Measurements from ENCODE around the gene PAF1.
"Not testable (repeated sequence)": the region's sequence is repeated elsewhere in the genome, so short reads cannot be mapped to it uniquely, and the experiment has no call there.

PAF1 gene

GRCh38 chr19:39388657-39389056 lies 2.2 kb downstream of the PAF1 start:
- TF ChIP-seq ZNF274 (IDR thresholded peaks at IDR 0.05; ENCODE audit: low read depth, low read length), result no peak
- H3K4me3 ChIP-seq (ENCODE audit: low read length), result no peak overlapping the region

GRCh38 chr19:39386557-39386956 lies 4.3 kb downstream of the PAF1 start:
- H3K4me3 ChIP-seq (ENCODE audit: low read length), result no peak overlapping the region
- TF ChIP-seq ZNF274 (IDR thresholded peaks at IDR 0.05; ENCODE audit: low read depth, low read length), result no peak

GRCh38 chr19:39385629-39386411 lies 5.1 kb downstream of the PAF1 start:
- H3K4me3 ChIP-seq (ENCODE audit: low read length), result no peak overlapping the region
- TF ChIP-seq ZNF274 (IDR thresholded peaks at IDR 0.05; ENCODE audit: low read depth, low read length), result no peak

- no peak for TF ChIP-seq ZNF274 (IDR thresholded peaks at IDR 0.05; ENCODE audit: low read depth, low read length)
- H3K4me3 ChIP-seq (ENCODE audit: low read length), result no peak overlapping the region
Measured at GRCh38 chr19:39384839-39385568, 5.9 kb downstream of the PAF1 start.

- no peak for TF ChIP-seq ZNF274 (IDR thresholded peaks at IDR 0.05; ENCODE audit: low read depth, low read length)
- H3K4me3 ChIP-seq (ENCODE audit: low read length), result no peak overlapping the region
Measured at GRCh38 chr19:39382991-39383828, 7.7 kb downstream of the PAF1 start.

GRCh38 chr19:39381910-39382611 lies 8.8 kb downstream of the PAF1 start:
- no peak for TF ChIP-seq ZNF274 (IDR thresholded peaks at IDR 0.05; ENCODE audit: low read depth, low read length)
- no peak overlapping the region for H3K4me3 ChIP-seq (ENCODE audit: low read length)

GRCh38 chr19:39380521-39381502 lies 10.1 kb downstream of the PAF1 start:
- H3K4me3 ChIP-seq (ENCODE audit: low read length), result no peak overlapping the region
- TF ChIP-seq ZNF274 (IDR thresholded peaks at IDR 0.05; ENCODE audit: low read depth, low read length), result no peak

- TF ChIP-seq ZNF274 (IDR thresholded peaks at IDR 0.05; ENCODE audit: low read depth, low read length), result no peak
- no peak overlapping the region for H3K4me3 ChIP-seq (ENCODE audit: low read length)
Measured at GRCh38 chr19:39379865-39380396, 11.0 kb downstream of the PAF1 start.

GRCh38 chr19:39379366-39379765 lies 11.5 kb downstream of the PAF1 start:
- H3K4me3 ChIP-seq (ENCODE audit: low read length), result not testable (repeated sequence)

- no peak for TF ChIP-seq ZNF274 (IDR thresholded peaks at IDR 0.05; ENCODE audit: low read depth, low read length)
- no peak overlapping the region for H3K4me3 ChIP-seq (ENCODE audit: low read length)
Measured at GRCh38 chr19:39377373-39378362, 13.2 kb downstream of the PAF1 start.

GRCh38 chr19:39375929-39376328 lies 15.0 kb downstream of the PAF1 start:
- no peak for TF ChIP-seq ZNF274 (IDR thresholded peaks at IDR 0.05; ENCODE audit: low read depth, low read length)
- no peak overlapping the region for H3K4me3 ChIP-seq (ENCODE audit: low read length)
